Small intestine (tissue), 7 donors: ENCODE measurements around the gene WDR45B. TPM values are rescaled to one million over a fixed set of nuclear protein-coding genes. Genes with fewer than 3 reads are reported as not detected.

ENCODE experiments used
- DNase-seq, 2 donors: peaks; one replicate each; pipeline versions ENCODE4 v3.0.0 to v3.0.0-alpha.2; 2013
- FAIRE-seq: peaks from 2 replicates; lab custom pipeline; 2012; peaks lifted over from hg19 to GRCh38; lab: Jason Lieb, UNC
- H3K27ac ChIP-seq, 3 donors: one replicate each; pipeline ENCODE4 v1.5.1; 2013; ENCODE audit warnings: low read length in 2 of 3, mild to moderate bottlenecking in 2 of 3, control low read depth in 1 of 3, inconsistent platforms in 1 of 3, low read depth in 1 of 3, moderate library complexity in 1 of 3
- H3K27me3 ChIP-seq, 3 donors: one replicate each; pipeline ENCODE4 v1.6.1; 2013; ENCODE audit warnings: low read length in 3 of 3, inconsistent platforms in 1 of 3; ENCODE audit not compliant: control insufficient read depth in 3 of 3, insufficient read depth in 3 of 3
- H3K36me3 ChIP-seq, 3 donors: one replicate each; pipeline ENCODE4 v1.6.1; 2013; ENCODE audit warnings: low read length in 3 of 3, inconsistent platforms in 1 of 3, low read depth in 1 of 3, mild to moderate bottlenecking in 1 of 3, moderate library complexity in 1 of 3; ENCODE audit not compliant: control insufficient read depth in 3 of 3, insufficient read depth in 2 of 3
- H3K4me1 ChIP-seq, 3 donors: one replicate each; pipeline ENCODE4 v1.6.1; 2013; ENCODE audit warnings: low read length in 2 of 3, inconsistent platforms in 1 of 3, low read depth in 1 of 3, mild to moderate bottlenecking in 1 of 3, moderate library complexity in 1 of 3; ENCODE audit not compliant: control insufficient read depth in 3 of 3, insufficient read depth in 2 of 3
- H3K4me3 ChIP-seq, 3 donors: one replicate each; pipeline ENCODE4 v1.5.1; 2013; ENCODE audit warnings: low read length in 3 of 3, control low read depth in 1 of 3, inconsistent platforms in 1 of 3, low read depth in 1 of 3, mild to moderate bottlenecking in 1 of 3, moderate library complexity in 1 of 3
- H3K9me3 ChIP-seq, 2 donors: one replicate each; pipeline ENCODE4 v1.6.1; 2013; ENCODE audit warnings: low read depth in 1 of 2, low read length in 1 of 2; ENCODE audit not compliant: control insufficient read depth in 2 of 2, insufficient read depth in 1 of 2
- WGBS, 3 donors: extraction: QIAGEN DNeasy Blood & Tissue Kit; methylation state at CpG; one replicate each; pipeline ENCODE4 v1.1.7; 2013; 5-methylcytosine and 5-hydroxymethylcytosine counted together
- polyA plus RNA-seq, 4 donors: library from polyadenylated mRNA; stranded (reverse) in 3 of 4; unstranded in 1 of 4; fragments of 200-250 nt in 3 of 4; fragments of 120-200 nt in 1 of 4; gene quantifications; one replicate each; pipeline versions ENCODE4 v1.2.1 to v1.2.3, GENCODE V29; 2013
- donor health status: healthy with polysubstance abuse.
- donor health status: control.
- donor health status: control.
- donor health status: Bipolar disorder and iron deficiency.
- donor health status: healthy.

Gene WDR45B
- polyA plus RNA-seq, 4 donors: 60.4 to 69.7 (median 66.3) TPM

GRCh38 chr17:82664701-82665182 lies 16.5 kb upstream of the WDR45B start:
- H3K36me3 ChIP-seq: peaks cover 0 to 69% (median 0%) of the 10 kb centered on the region in 3 donors
- DNase-seq (no peak), FAIRE-seq (no peak)
- H3K27me3 ChIP-seq: no peaks in the 10 kb centered on the region
- no peak overlapping the region for H3K4me3 ChIP-seq
- H3K4me1 ChIP-seq: no peaks in the 10 kb centered on the region
- no peak overlapping the region for H3K27ac ChIP-seq
- 91 to 95% (median 93%) methylated on average over 21 to 22 of the region's 22 CpGs for WGBS, 3 donors
- H3K9me3 ChIP-seq: no peaks in the 10 kb centered on the region

- FAIRE-seq (no peak), DNase-seq (no peak)
- 91 to 98% (median 94%) methylated on average over 10 to 17 of the region's 17 CpGs for WGBS, 3 donors
- Histone ChIP-seq H3K27me3 (no peaks in the 10 kb centered on the region), H3K27ac (no peak overlapping the region), H3K4me1 (no peaks in the 10 kb centered on the region), H3K36me3 (peaks cover 0 to 74% (median 0%) of the 10 kb centered on the region in 3 donors), H3K4me3 (no peak overlapping the region), H3K9me3 (peaks cover 0 to 3% of the 10 kb centered on the region in 2 donors)
Observed at GRCh38 chr17:82664276-82664575, 16.0 kb upstream of the WDR45B start.

GRCh38 chr17:82663381-82664275 lies 15.4 kb upstream of the WDR45B start:
- no peak for FAIRE-seq
- DNase-seq: no peak
- H3K4me1 ChIP-seq: no peaks in the 10 kb centered on the region
- peaks cover 0 to 77% (median 0%) of the 10 kb centered on the region in 3 donors for H3K36me3 ChIP-seq
- no peaks in the 10 kb centered on the region for H3K27me3 ChIP-seq
- 88 to 92% (median 91%) methylated on average over 29 to 39 of the region's 39 CpGs for WGBS, 3 donors
- no peak overlapping the region for H3K27ac ChIP-seq
- peaks cover 0 to 7% of the 10 kb centered on the region in 2 donors for H3K9me3 ChIP-seq
- H3K4me3 ChIP-seq: no peak overlapping the region

GRCh38 chr17:82662711-82663261 lies 14.5 kb upstream of the WDR45B start:
- FAIRE-seq (no peak), DNase-seq (no peak)
- Histone ChIP-seq H3K27me3 (no peaks in the 10 kb centered on the region), H3K9me3 (peaks cover 0 to 10% of the 10 kb centered on the region in 2 donors), H3K36me3 (peaks cover 0 to 78% (median 0%) of the 10 kb centered on the region in 3 donors), H3K27ac (no peak overlapping the region), H3K4me1 (no peaks in the 10 kb centered on the region), H3K4me3 (no peak overlapping the region)
- WGBS, 3 donors: 92 to 95% (median 92%) methylated on average over 18 to 20 of the region's 20 CpGs

GRCh38 chr17:82661717-82662683 lies 13.8 kb upstream of the WDR45B start:
- Histone ChIP-seq H3K9me3 (peaks cover 0 to 10% of the 10 kb centered on the region in 2 donors), H3K27me3 (no peaks in the 10 kb centered on the region), H3K4me3 (no peak overlapping the region), H3K27ac (no peak overlapping the region), H3K4me1 (no peaks in the 10 kb centered on the region), H3K36me3 (peaks cover 0 to 75% (median 0%) of the 10 kb centered on the region in 3 donors)
- FAIRE-seq (no peak), DNase-seq (no peak)
- 88 to 89% (median 89%) methylated on average over 29 to 31 of the region's 31 CpGs for WGBS, 3 donors

- Histone ChIP-seq H3K36me3 (peaks cover 0 to 84% (median 0%) of the 10 kb centered on the region in 3 donors), H3K4me3 (no peak overlapping the region), H3K27me3 (no peaks in the 10 kb centered on the region), H3K9me3 (peaks cover 0 to 10% of the 10 kb centered on the region in 2 donors), H3K4me1 (peaks cover 0 to 10% (median 0%) of the 10 kb centered on the region in 3 donors), H3K27ac (no peak overlapping the region)
- DNase-seq: no peak
- no peak for FAIRE-seq
- WGBS, 3 donors: 92 to 96% (median 94%) methylated on average over 15 of the region's 15 CpGs
Observed at GRCh38 chr17:82659886-82660285, 11.6 kb upstream of the WDR45B start.

GRCh38 chr17:82658796-82659452 lies 10.7 kb upstream of the WDR45B start:
- no peak overlapping the region for H3K4me3 ChIP-seq
- peaks cover 0 to 20% (median 0%) of the 10 kb centered on the region in 3 donors for H3K4me1 ChIP-seq
- no peak overlapping the region for H3K27ac ChIP-seq
- 94 to 96% (median 95%) methylated on average over 36 of the region's 36 CpGs for WGBS, 3 donors
- peaks cover 0 to 78% (median 0%) of the 10 kb centered on the region in 3 donors for H3K36me3 ChIP-seq
- FAIRE-seq (no peak), DNase-seq (no peak)
- no peaks in the 10 kb centered on the region for H3K27me3 ChIP-seq
- H3K9me3 ChIP-seq: peaks cover 0 to 10% of the 10 kb centered on the region in 2 donors
